NCI-H1694 treated with DMSO at 0.1 percent for 48 hours (cell line): ENCODE results near the gene SLC2A13.
"Not testable (repeated sequence)": the region's sequence is repeated elsewhere in the genome, so short reads cannot be mapped to it uniquely, and the experiment has no call there.

Experiments used
- DNase-seq: peaks from one replicate; lab custom pipeline; 2025; lab: John Stamatoyannopoulos, UW

Gene SLC2A13

GRCh38 chr12:39746151-39746550 lies 359.7 kb downstream of the SLC2A13 start:
- not testable (repeated sequence) for DNase-seq

DNA sequence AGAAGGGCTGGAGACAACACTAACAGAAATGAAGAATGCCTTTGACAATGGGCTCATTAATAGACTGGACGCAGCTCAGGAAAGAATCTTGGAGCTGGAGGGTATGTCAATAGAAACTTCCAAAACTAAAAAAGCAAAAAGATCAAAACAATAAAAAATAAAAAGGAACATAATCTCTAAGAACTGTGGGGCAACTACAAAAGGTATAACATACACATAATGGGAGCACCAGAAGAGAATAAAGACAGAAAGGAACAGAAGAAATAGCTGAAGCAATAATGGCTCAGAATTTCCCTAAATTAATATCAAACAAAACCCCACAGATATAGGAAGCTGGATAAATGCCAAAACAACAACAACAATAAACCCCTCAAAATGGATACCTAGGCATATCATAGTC lies 362.2 kb downstream of the SLC2A13 start:
- DNase-seq, result no peak

- no peak for DNase-seq
Measured at GRCh38 chr12:39736406-39736805, 369.5 kb downstream of the SLC2A13 start.

GRCh38 chr12:39723831-39724230 lies 382.1 kb downstream of the SLC2A13 start:
- peak; percentile 27 for DNase-seq

DNA sequence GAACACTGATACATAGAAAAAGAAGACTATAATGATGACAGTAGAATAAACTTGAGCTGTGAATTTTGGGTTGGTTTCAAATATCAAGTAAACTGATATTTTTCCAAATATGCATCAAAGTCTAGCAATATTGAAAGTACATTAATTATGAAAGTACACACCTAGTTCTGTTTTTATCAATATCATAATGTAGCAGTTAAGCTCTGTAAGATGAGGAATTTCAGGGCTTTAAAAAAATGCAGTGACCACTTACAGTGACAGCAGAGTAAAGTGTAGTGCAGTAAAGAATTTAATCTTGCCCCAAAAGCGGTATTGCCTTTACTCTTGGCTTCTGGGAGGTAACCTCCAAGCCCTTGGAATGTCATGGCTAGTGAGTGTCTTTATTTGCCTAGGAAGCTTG lies 383.4 kb downstream of the SLC2A13 start:
- no peak for DNase-seq

DNA sequence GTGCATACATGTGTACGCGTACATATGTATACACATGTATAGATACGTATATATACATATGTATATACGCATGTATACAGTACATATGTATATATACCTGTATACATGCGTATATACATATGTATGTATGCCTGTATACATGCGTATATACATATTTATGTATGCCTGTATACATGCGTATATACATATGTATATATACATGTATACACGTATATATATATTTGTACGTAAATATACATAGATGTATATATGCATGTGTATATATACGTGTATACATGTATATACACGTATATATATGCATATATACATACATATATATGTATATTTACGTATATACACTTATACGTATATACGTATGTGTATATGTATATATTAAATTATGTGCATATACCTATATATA lies 392.3 kb downstream of the SLC2A13 start:
- DNase-seq, result no peak

DNA sequence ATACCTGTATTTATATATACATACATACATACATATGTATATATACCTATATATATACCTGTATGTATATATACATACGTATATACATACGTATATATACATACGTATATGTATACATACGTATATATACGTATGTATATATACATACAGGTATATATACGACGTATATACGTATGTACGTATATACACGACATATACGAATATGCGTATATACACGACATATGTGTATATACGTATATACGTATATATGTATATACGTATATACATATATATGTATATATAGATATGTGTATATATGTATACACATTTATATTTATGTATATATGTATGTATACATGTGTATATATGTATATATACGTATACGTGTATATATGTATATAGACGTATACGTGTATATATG lies 393.5 kb downstream of the SLC2A13 start:
- no peak for DNase-seq
